ENCODE measurements around the gene LEMD3.

Gene LEMD3

GRCh38 chr12:65170209-65170881, 962 bp downstream of the LEMD3 start:
- peak; percentile 73 for DNase-seq

- peak; percentile 16 for DNase-seq
These were observed 1.7 kb downstream of the LEMD3 start for GRCh38 chr12:65171073-65171472.

- DNase-seq, result no peak
These were observed 2.5 kb downstream of the LEMD3 start for GRCh38 chr12:65171870-65172269.

GRCh38 chr12:65175385-65175784, 6.0 kb downstream of the LEMD3 start:
- no peak for DNase-seq

- no peak for DNase-seq
These were observed 12.8 kb downstream of the LEMD3 start for GRCh38 chr12:65182012-65182739.

DNA sequence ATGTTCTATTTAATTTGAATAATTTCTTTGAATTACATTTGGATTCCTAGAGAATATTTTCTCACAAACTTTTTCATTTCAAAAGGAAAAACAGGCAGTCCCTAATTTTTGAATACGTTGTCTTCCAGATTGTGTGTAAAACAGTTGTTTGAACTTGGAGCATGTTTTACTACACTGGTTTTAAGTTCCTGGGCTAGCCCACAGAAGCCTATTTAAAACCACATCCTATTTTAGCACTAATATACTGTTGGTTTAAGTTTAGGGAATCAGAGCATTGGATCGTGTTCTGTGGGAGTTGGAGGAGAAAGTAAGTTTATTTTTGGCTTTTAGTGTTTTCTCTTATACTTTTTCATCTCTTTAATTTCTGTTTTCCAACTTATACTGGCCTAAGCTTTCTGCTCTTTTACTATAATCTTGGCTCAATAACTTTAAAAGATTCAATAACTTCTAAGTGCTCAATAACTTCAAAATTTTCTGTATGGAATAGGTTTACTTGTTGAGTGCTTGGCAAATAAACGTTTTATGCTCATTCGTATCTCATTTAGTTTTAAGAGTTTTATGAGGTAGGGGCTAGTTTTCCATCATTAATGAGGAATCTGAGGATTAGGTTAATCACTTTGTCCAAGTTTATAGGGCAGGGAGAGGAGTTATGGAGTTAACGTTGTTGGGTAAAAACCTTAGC, 14.9 kb downstream of the LEMD3 start:
- no peak for DNase-seq

GRCh38 chr12:65184858-65185229, 15.5 kb downstream of the LEMD3 start:
- DNase-seq, result no peak

DNA sequence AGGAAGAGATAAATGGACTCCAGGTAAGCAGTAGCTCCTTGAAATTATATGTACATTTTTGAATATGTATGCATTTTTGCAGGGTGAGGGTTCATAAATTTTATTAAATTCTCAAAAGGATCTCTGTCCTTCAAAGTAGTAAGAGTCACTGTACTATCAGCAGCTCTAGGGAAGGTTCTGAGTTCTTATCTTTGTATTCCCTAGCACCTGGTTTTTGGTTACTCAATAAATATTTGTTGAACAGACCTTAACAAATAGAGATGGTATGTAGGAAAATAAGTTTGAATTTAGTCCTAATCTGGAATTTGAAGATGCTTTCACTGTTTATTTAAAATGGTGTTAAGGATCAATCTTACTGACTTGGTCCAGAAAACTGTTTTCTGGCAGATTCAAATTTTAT, 18.3 kb downstream of the LEMD3 start:
- no peak for DNase-seq

GRCh38 chr12:65188179-65188701, 18.9 kb downstream of the LEMD3 start:
- peak; percentile 61 for DNase-seq

DNA sequence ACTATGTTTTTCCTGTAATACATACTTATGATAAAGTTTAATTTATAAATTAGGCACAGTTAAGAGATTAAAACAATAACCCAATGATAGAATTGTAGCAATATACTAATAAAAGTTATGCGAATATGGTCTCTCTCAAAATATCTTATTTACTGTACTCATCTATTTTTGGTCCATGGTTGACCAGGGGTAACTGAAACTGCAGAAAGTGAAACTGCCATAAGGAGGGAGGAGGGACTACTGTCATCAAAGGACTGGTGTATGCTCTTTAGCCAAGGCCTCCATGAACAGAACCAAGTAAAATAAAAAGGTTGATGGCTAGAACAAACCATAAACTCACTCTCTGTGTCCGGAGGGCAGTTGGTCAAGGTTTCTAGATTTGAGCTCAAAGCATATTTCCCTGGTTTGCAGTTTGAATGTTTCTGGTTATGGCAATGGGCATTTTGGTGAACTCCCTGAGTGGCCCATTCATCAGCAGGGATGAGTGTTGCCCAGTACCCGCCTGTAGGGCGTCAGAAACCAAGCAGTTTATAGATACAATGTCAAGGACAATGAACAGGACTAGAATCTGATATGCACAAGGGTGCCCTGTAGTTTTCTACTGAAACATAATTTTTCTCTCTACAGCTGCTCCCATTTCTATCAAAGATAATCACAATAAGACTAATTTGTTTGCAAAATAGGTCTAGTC, 19.8 kb downstream of the LEMD3 start:
- DNase-seq, result peak; percentile 20

DNA sequence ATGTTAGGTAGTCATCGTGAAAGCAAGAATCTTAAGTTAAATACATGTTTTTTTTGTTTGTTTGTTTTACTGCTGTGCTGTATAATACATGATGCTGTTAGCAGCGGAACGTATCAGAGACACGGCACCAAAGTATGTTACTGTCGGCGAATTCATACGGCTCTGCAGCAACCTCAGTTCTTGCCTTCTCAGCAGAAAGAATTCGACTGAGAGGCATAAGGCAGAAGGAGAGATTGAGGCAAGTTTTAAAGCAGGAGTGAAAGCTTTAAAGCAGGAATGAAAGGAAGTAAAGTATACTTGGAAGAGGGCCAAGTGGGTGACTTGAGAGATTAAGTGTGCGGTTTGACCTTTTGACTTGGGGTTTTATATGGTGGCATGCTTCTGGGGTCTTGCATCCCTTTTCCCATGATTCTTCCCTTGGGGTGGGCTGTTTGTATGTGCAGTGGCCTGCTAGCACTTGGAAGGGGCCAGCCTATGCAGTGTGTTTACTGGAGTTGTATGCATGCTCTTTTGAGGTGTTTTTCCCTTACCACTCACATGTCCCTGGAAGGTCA, 23.7 kb downstream of the LEMD3 start:
- DNase-seq, result no peak

DNA sequence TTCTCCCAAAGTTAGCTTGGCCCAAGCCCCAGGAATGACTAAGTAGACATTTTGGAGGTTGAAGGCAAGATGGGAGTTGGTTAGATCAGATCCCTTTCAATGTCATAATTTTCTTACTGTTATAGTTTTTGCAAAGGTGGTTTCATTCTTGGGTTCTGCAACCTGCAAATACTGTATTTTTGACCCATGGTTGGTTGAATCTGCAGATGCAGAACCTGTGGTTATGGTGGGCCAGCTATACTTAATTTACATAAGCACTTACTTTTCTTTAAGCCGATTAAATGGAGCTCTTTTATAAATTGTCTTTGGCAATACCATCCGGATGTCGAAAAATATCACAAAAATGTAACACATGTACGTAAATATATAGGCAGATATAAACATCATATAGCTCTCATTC, 25.6 kb downstream of the LEMD3 start:
- no peak for DNase-seq

DNA sequence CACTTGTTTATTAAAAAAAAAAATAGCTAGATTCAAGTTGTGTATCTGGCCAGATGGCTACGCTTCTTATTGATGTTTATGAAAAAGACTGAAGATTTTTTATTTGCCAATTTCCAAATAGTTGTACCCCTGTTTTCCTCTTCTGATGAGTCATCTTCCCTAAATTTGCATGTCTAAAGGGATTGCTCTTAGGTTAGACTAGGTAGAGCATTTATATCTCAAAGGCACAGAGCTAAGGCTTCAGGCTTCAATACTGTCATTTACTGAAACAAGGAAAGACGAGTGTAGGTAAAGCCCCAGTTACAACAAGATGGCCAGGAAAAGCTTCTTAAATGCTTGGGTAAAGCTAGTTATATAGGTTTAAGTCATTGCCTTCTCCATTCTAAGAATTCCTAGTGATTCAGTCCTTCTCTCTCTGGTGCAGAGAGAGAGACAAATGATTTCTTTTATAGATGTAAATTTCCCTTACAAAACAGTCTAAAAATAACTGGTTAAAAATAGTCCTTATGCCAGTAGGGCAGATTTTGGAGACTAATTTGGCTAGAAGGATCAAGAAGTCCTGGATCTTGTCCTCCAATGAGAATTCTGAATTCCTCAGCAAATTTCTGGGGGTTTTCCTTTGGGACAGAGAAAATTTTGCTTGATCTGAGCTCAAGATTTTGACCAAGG, 26.1 kb downstream of the LEMD3 start:
- no peak for DNase-seq

DNA sequence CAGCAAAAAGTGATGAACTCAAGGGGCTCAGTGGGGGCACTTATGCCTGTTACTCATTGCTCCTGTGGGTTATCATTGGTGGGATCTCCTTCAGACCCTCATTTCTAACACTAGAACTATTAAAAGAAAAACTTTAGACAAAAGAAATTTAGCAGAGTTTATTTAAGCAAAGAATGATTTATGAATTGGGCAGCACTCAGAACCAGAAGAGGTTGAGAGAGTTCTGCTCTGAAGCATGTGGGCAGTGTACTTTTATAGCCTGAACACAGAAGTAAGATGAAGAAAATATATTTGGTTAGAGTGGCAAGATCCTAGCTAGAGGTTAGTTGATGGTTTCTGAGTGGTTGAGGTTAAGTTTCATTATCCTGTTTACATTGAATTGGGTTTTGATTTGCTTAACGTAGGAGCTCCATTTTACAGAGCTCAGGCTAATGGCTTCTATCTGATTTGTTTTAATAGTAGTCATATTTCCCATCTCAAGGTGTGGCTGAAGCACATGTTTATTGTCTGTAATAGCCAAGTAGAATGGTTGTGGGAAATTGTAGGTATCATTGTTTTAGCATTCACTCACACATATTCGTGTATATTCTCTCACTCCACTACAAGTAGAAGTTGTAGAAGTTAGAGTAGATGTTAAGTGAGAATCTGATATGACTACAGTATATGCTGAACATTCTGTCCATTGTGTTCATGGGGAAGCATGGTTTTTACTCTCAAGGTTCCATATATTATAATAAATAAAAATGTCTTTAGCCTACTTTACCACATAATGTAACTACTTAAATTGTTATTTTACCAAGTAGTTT, 27.6 kb downstream of the LEMD3 start:
- DNase-seq, result no peak

DNA sequence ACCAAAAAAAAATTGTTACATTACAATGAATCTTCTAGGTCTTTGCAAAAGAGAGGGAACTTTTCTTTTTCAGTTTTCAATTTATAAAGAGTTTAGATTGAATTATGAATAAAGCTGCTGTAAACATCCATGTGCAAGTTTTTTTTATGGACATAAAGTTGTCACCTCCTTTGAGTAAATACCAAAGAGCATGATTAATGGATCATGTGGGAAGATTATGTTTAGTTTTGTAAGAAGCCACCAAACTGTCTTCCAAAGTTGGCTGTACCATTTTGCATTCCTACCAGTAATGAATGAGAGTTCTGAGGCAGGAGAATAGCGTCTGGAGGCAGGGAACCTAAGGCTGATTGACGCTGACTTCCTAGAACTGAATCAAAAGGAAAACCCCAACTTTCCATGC, 30.2 kb downstream of the LEMD3 start:
- no peak for DNase-seq

GRCh38 chr12:65200007-65200665, 30.8 kb downstream of the LEMD3 start:
- DNase-seq, result no peak

GRCh38 chr12:65203376-65203775, 34.0 kb downstream of the LEMD3 start:
- no peak for DNase-seq

- DNase-seq, result no peak
These were observed 35.6 kb downstream of the LEMD3 start for GRCh38 chr12:65204886-65205525.

GRCh38 chr12:65205886-65206285, 36.5 kb downstream of the LEMD3 start:
- no peak for DNase-seq

GRCh38 chr12:65208125-65208524, 38.7 kb downstream of the LEMD3 start:
- no peak for DNase-seq
